ENCODE measurements around the gene TMEM139. TPM values are rescaled to one million over a fixed set of nuclear protein-coding genes. Genes with fewer than 3 reads are reported as not detected.

Gene TMEM139
- total RNA-seq, 1 experiment from 2014 or later: 1.5 TPM

DNA sequence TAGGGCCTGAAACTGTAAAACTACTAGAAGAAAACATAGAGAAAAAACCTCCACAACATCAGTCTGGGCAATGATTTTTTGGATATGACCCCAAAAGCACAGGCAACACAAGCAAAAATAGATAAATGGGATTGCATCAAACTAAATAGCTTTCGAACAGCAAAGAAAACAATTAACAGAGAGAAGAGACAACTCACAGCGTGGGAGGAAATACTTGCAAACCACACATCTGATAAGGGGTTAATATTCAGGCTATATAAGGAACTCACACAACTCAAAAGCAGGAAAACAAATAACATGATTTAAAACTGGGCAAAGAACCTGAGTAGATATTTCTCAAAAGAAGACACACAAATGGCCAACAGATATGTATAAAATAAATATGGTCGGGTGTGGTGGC, 29.2 kb upstream of the TMEM139 start (continued):
- no peak for TF ChIP-seq E2F5 (CRISPR knock-in tag; IDR thresholded peaks at IDR 0.05)
- TF ChIP-seq, protein P1, sequence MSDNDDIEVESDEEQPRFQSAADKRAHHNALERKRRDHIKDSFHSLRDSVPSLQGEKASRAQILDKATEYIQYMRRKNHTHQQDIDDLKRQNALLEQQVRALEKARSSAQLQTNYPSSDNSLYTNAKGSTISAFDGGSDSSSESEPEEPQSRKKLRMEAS (CRISPR knock-in tag; IDR thresholded peaks at IDR 0.05): no peak
- no peak for TF ChIP-seq NFE2L1 (CRISPR knock-in tag; IDR thresholded peaks at IDR 0.05)
- TF ChIP-seq ATF2 (CRISPR knock-in tag; IDR thresholded peaks at IDR 0.05; ENCODE audit: borderline replicate concordance, low read depth): no peak
- TF ChIP-seq FOXK1 (CRISPR knock-in tag; IDR thresholded peaks at IDR 0.05): no peak
- TF ChIP-seq, protein P2, sequence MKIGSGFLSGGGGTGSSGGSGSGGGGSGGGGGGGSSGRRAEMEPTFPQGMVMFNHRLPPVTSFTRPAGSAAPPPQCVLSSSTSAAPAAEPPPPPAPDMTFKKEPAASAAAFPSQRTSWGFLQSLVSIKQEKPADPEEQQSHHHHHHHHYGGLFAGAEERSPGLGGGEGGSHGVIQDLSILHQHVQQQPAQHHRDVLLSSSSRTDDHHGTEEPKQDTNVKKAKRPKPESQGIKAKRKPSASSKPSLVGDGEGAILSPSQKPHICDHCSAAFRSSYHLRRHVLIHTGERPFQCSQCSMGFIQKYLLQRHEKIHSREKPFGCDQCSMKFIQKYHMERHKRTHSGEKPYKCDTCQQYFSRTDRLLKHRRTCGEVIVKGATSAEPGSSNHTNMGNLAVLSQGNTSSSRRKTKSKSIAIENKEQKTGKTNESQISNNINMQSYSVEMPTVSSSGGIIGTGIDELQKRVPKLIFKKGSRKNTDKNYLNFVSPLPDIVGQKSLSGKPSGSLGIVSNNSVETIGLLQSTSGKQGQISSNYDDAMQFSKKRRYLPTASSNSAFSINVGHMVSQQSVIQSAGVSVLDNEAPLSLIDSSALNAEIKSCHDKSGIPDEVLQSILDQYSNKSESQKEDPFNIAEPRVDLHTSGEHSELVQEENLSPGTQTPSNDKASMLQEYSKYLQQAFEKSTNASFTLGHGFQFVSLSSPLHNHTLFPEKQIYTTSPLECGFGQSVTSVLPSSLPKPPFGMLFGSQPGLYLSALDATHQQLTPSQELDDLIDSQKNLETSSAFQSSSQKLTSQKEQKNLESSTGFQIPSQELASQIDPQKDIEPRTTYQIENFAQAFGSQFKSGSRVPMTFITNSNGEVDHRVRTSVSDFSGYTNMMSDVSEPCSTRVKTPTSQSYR (CRISPR knock-in tag; IDR thresholded peaks at IDR 0.05): no peak
- TF ChIP-seq, protein P3, sequence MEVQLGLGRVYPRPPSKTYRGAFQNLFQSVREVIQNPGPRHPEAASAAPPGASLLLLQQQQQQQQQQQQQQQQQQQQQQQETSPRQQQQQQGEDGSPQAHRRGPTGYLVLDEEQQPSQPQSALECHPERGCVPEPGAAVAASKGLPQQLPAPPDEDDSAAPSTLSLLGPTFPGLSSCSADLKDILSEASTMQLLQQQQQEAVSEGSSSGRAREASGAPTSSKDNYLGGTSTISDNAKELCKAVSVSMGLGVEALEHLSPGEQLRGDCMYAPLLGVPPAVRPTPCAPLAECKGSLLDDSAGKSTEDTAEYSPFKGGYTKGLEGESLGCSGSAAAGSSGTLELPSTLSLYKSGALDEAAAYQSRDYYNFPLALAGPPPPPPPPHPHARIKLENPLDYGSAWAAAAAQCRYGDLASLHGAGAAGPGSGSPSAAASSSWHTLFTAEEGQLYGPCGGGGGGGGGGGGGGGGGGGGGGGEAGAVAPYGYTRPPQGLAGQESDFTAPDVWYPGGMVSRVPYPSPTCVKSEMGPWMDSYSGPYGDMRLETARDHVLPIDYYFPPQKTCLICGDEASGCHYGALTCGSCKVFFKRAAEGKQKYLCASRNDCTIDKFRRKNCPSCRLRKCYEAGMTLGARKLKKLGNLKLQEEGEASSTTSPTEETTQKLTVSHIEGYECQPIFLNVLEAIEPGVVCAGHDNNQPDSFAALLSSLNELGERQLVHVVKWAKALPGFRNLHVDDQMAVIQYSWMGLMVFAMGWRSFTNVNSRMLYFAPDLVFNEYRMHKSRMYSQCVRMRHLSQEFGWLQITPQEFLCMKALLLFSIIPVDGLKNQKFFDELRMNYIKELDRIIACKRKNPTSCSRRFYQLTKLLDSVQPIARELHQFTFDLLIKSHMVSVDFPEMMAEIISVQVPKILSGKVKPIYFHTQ (CRISPR knock-in tag; IDR thresholded peaks at IDR 0.05): no peak
- TF ChIP-seq CBFB (CRISPR knock-in tag; IDR thresholded peaks at IDR 0.05; ENCODE audit: low read depth): no peak
- TF ChIP-seq RELA (CRISPR knock-in tag; IDR thresholded peaks at IDR 0.05; ENCODE audit: borderline replicate concordance): no peak
- TF ChIP-seq, protein P4, sequence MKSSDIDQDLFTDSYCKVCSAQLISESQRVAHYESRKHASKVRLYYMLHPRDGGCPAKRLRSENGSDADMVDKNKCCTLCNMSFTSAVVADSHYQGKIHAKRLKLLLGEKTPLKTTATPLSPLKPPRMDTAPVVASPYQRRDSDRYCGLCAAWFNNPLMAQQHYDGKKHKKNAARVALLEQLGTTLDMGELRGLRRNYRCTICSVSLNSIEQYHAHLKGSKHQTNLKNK (CRISPR knock-in tag; IDR thresholded peaks at IDR 0.05): no peak

GRCh38 chr7:143256325-143256724, 28.4 kb upstream of the TMEM139 start:
- POLR2A ChIA-PET: no interaction called here
- ATAC-seq: peak; percentile 81
- TF ChIP-seq JAZF1 (CRISPR knock-in tag; IDR thresholded peaks at IDR 0.05) (no peak), ZNF121 (CRISPR knock-in tag; IDR thresholded peaks at IDR 0.05) (no peak), ZNF138 (CRISPR knock-in tag; conservative IDR thresholded peaks at IDR 0.05) (no peak), ZNF317 (CRISPR knock-in tag; IDR thresholded peaks at IDR 0.05; ENCODE audit: borderline replicate concordance, low read depth) (no peak), JUN (CRISPR knock-in tag; IDR thresholded peaks at IDR 0.05) (no peak)
- TF ChIP-seq, protein P5, sequence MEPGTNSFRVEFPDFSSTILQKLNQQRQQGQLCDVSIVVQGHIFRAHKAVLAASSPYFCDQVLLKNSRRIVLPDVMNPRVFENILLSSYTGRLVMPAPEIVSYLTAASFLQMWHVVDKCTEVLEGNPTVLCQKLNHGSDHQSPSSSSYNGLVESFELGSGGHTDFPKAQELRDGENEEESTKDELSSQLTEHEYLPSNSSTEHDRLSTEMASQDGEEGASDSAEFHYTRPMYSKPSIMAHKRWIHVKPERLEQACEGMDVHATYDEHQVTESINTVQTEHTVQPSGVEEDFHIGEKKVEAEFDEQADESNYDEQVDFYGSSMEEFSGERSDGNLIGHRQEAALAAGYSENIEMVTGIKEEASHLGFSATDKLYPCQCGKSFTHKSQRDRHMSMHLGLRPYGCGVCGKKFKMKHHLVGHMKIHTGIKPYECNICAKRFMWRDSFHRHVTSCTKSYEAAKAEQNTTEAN (CRISPR knock-in tag; IDR thresholded peaks at IDR 0.05): no peak
- Mint-ChIP-seq H3K36me3 (no peaks in the 10 kb centered on the region), H3K4me3 (no peak overlapping the region), H3K9me3 (peaks cover 11% of the 10 kb centered on the region; the same call in 1 of the 2 replicates), H3K27ac (no peak overlapping the region), H3K27me3 (ENCODE audit: low read depth) (no peaks in the 10 kb centered on the region; the same call in 1 of the 2 replicates), H3K4me1 (no peaks in the 10 kb centered on the region)
- CTCF ChIA-PET: interaction anchor here (1.0 to 2.6 kb wide), 3 partner anchors 16 to 41 kb away, joined by 5 to 13 read pairs (median 7); no protein-coding TSS in a partner anchor
- no peak for DNase-seq (ENCODE audit: low spot score)
